Neural cell (in vitro differentiated cells): ENCODE data around the gene GAS7. TPM values are rescaled to one million over a fixed set of nuclear protein-coding genes. Genes with fewer than 3 reads are reported as not detected.

Experiments
- H2AFZ ChIP-seq: fragments of 200-600, 300-800 bp; sonication (generic), shearing (Covaris generic); 2 replicates; pipeline ENCODE4 v1.6.0; 2014; ENCODE audit warnings: low read depth, mild to moderate bottlenecking, antibody characterized with exemption, low read length, moderate library complexity
- H3F3A ChIP-seq: fragments of 200-600 bp; shearing (Covaris generic); 2 replicates; pipeline ENCODE4 v1.6.1; 2016; ENCODE audit warnings: mild to moderate bottlenecking, moderate library complexity, mixed read lengths, antibody characterized with exemption, low read length; ENCODE audit not compliant: insufficient read depth, poor library complexity, severe bottlenecking
- H3K27ac ChIP-seq: fragments of 200-600, 300-800 bp; sonication (generic), shearing (Covaris generic); 2 replicates; pipeline ENCODE4 v1.5.1; 2014; ENCODE audit warnings: mild to moderate bottlenecking, low read length, moderate library complexity
- H3K27me3 ChIP-seq: fragments of 300-800, 200-600 bp; sonication (generic), shearing (Covaris generic); 2 replicates; pipeline ENCODE4 v1.6.0; 2014; ENCODE audit warnings: mild to moderate bottlenecking, low read depth, low read length, moderate library complexity; ENCODE audit not compliant: insufficient read depth
- H3K36me3 ChIP-seq: fragments of 300-800, 200-600 bp; sonication (generic), shearing (Covaris generic); 2 replicates; pipeline ENCODE4 v1.5.1; 2014; ENCODE audit warnings: mild to moderate bottlenecking, antibody characterized with exemption, low read length, moderate library complexity; ENCODE audit not compliant: insufficient read depth
- H3K4me2 ChIP-seq: fragments of 300-800, 200-600 bp; sonication (generic), shearing (Covaris generic); 2 replicates; pipeline ENCODE4 v1.6.0; 2014; ENCODE audit warnings: mild to moderate bottlenecking, low read length
- H3K4me3 ChIP-seq: fragments of 300-800, 200-600 bp; sonication (generic), shearing (Covaris generic); 2 replicates; pipeline ENCODE4 v1.5.1; 2014; ENCODE audit warnings: mild to moderate bottlenecking, low read length, moderate library complexity
- H3K79me2 ChIP-seq: fragments of 200-600 bp; shearing (Covaris generic); replicated peaks from 2 replicates; pipeline ENCODE4 v1.6.0; 2014; ENCODE audit warnings: mild to moderate bottlenecking, low read length, moderate library complexity; ENCODE audit not compliant: insufficient read depth
- H3K9ac ChIP-seq: fragments of 300-800, 200-600 bp; sonication (generic), shearing (Covaris generic); 2 replicates; pipeline ENCODE4 v1.6.1; 2016; ENCODE audit warnings: mild to moderate bottlenecking, low read length, mixed read lengths
- H3K9me2 ChIP-seq: fragments of 200-600 bp; shearing (Covaris generic); 2 replicates; pipeline ENCODE4 v1.6.1; 2016; ENCODE audit warnings: mild to moderate bottlenecking, low read length, mixed read lengths; ENCODE audit not compliant: insufficient read depth
- H3K9me3 ChIP-seq: fragments of 200-600, 300-800 bp; sonication (generic), shearing (Covaris generic); 2 replicates; pipeline ENCODE4 v1.6.1; 2016; ENCODE audit warnings: mild to moderate bottlenecking, mixed run types, low read length, moderate library complexity, mixed read lengths
- H4K20me1 ChIP-seq: fragments of 200-600 bp; shearing (Covaris generic); 2 replicates; pipeline ENCODE4 v1.6.1; 2016; ENCODE audit warnings: mild to moderate bottlenecking, mixed run types; ENCODE audit not compliant: insufficient read depth
- CTCF ChIP-seq: fragments of 450-650 bp; IDR thresholded peaks from 2 replicates; pipeline ENCODE4 v1.5.1; 2014; ENCODE audit warnings: antibody characterized with exemption, mild to moderate bottlenecking, moderate library complexity; ENCODE audit not compliant: poor library complexity, severe bottlenecking
- EP300 ChIP-seq: fragments of 450-650 bp; conservative IDR thresholded peaks from 2 replicates; pipeline ENCODE4 v1.6.1; 2014; ENCODE audit warnings: antibody characterized with exemption, mild to moderate bottlenecking, moderate library complexity; ENCODE audit not compliant: poor library complexity, severe bottlenecking
- EZH2 ChIP-seq: fragments of 200-600, 300-800 bp; shearing (Covaris generic), sonication (generic); IDR thresholded peaks from 2 replicates; pipeline ENCODE4 v1.6.1; 2014; ENCODE audit warnings: antibody characterized with exemption, low read length, borderline replicate concordance, mild to moderate bottlenecking; ENCODE audit not compliant: insufficient read depth, poor library complexity, severe bottlenecking
- MXI1 ChIP-seq: fragments of 450-650 bp; conservative IDR thresholded peaks from 2 replicates; pipeline ENCODE4 v1.6.1; 2014; ENCODE audit warnings: antibody characterized with exemption, mild to moderate bottlenecking; ENCODE audit not compliant: poor library complexity, severe bottlenecking
- POLR2AphosphoS5 ChIP-seq: IDR thresholded peaks from 2 replicates; pipeline ENCODE4 v1.6.1; 2012
- RAD21 ChIP-seq: fragments of 450-650 bp; conservative IDR thresholded peaks from 2 replicates; pipeline ENCODE4 v1.6.1; 2014; ENCODE audit warnings: antibody characterized with exemption, mild to moderate bottlenecking, moderate library complexity
- REST ChIP-seq: IDR thresholded peaks from 2 replicates; pipeline ENCODE4 v1.6.1; 2012; ENCODE audit warnings: borderline replicate concordance
- SMC3 ChIP-seq: fragments of 450-650 bp; conservative IDR thresholded peaks from 2 replicates; pipeline ENCODE4 v1.6.1; 2014; ENCODE audit warnings: antibody characterized with exemption, mild to moderate bottlenecking, moderate library complexity; ENCODE audit not compliant: poor library complexity
- TAF1 ChIP-seq: IDR thresholded peaks from 2 replicates; pipeline ENCODE4 v1.6.1; 2012; ENCODE audit warnings: low read depth
- polyA plus RNA-seq: library from polyadenylated mRNA; depleted of rRNA; stranded (reverse); fragments of >200 nt; gene quantifications from 2 replicates; pipeline ENCODE4 v1.2.3, GENCODE V29; 2014

Gene GAS7
- polyA plus RNA-seq, 1 donor from 2014 or later, result 23.6 TPM

- H3K4me2 ChIP-seq, result no peak overlapping the region
- H3K27ac ChIP-seq, result no peak overlapping the region
- H3K9me2 ChIP-seq, result no peaks in the 10 kb centered on the region
- no peak overlapping the region for H2AFZ ChIP-seq
- H3K36me3 ChIP-seq, result no peaks in the 10 kb centered on the region
- H3K9me3 ChIP-seq, result peaks cover 5% of the 10 kb centered on the region
- no peaks in the 10 kb centered on the region for H3K27me3 ChIP-seq
- no peak for TF ChIP-seq EZH2
- H3K4me3 ChIP-seq, result no peak overlapping the region
- H3K9ac ChIP-seq, result no peak overlapping the region
- H3K79me2 ChIP-seq, result no peaks in the 10 kb centered on the region
- H3F3A ChIP-seq, result no peaks in the 10 kb centered on the region
- no peaks in the 10 kb centered on the region for H4K20me1 ChIP-seq
Observed at GRCh38 chr17:10169290-10169689, 29.1 kb downstream of the GAS7 start.

- no peak overlapping the region for H3K27ac ChIP-seq
- no peaks in the 10 kb centered on the region for H4K20me1 ChIP-seq
- H3K9me3 ChIP-seq, result no peaks in the 10 kb centered on the region
- H3K9me2 ChIP-seq, result no peaks in the 10 kb centered on the region
- H2AFZ ChIP-seq, result no peak overlapping the region
- no peaks in the 10 kb centered on the region for H3K27me3 ChIP-seq
- H3K9ac ChIP-seq, result no peak overlapping the region
- no peaks in the 10 kb centered on the region for H3K79me2 ChIP-seq
- H3K4me3 ChIP-seq, result no peak overlapping the region
- no peaks in the 10 kb centered on the region for H3F3A ChIP-seq
- no peaks in the 10 kb centered on the region for H3K36me3 ChIP-seq
- no peak overlapping the region for H3K4me2 ChIP-seq
- TF ChIP-seq TAF1, result no peak
- TF ChIP-seq EP300, result no peak
- no peak for TF ChIP-seq POLR2AphosphoS5
- TF ChIP-seq MXI1, result no peak
- TF ChIP-seq REST, result no peak
- TF ChIP-seq EZH2, result no peak
- TF ChIP-seq RAD21, result no peak
- no peak for TF ChIP-seq SMC3
- no peak for TF ChIP-seq CTCF
Observed at GRCh38 chr17:10166176-10166935, 32.0 kb downstream of the GAS7 start.
